H1 (cell line): Measurements from ENCODE around the gene TRPM1. TPM values are rescaled to one million over a fixed set of nuclear protein-coding genes. Genes with fewer than 3 reads are reported as not detected.

Source experiments
- CTCF ChIA-PET: fragments of 300-600 bp; sonication (Branson Sonifier 250); formaldehyde crosslinking; loops from one replicate; lab custom pipeline; 2021; ENCODE audit not compliant: partially characterized antibody; lab: Charles Lee
- POLR2A ChIA-PET: fragments of 300-600 bp; sonication (Branson Sonifier 250); formaldehyde crosslinking; loops from one replicate; lab custom pipeline; 2021; ENCODE audit warnings: inconsistent platforms; ENCODE audit not compliant: partially characterized antibody; lab: Charles Lee
- DNase-seq, 2 experiments: peaks; one replicate each; pipeline versions ENCODE4 v3.0.0 to v3.0.0-alpha.2; 2010 to 2022; ENCODE audit warnings: low spot score in 2 of 2, low read depth in 1 of 2, mixed read lengths in 1 of 2
- FAIRE-seq: peaks from 2 replicates; lab custom pipeline; 2011; peaks lifted over from hg19 to GRCh38; lab: Jason Lieb, UNC
- H2AFZ ChIP-seq: 2 replicates; pipeline ENCODE4 v1.8.1; 2012; ENCODE audit warnings: low read length, inconsistent platforms
- H2AK5ac ChIP-seq: 2 replicates; pipeline ENCODE4 v1.6.1; 2013; ENCODE audit warnings: low read depth, low read length
- H2BK120ac ChIP-seq: replicated peaks from 2 replicates; pipeline ENCODE3; 2013; ENCODE audit warnings: low read depth, low read length, inconsistent platforms
- H2BK12ac ChIP-seq: 2 replicates; pipeline ENCODE4 v1.6.1; 2013; ENCODE audit warnings: low read depth, low read length
- H2BK15ac ChIP-seq: 2 replicates; pipeline ENCODE4 v1.6.1; 2013; ENCODE audit warnings: low read length
- H2BK20ac ChIP-seq: 2 replicates; pipeline ENCODE4 v1.6.1; 2013; ENCODE audit warnings: low read length
- H2BK5ac ChIP-seq: 2 replicates; pipeline ENCODE4 v1.6.1; 2013; ENCODE audit warnings: low read depth, low read length
- H3K14ac ChIP-seq: 2 replicates; pipeline ENCODE4 v1.6.1; 2013; ENCODE audit warnings: inconsistent platforms; ENCODE audit not compliant: insufficient read length
- H3K18ac ChIP-seq: 2 replicates; pipeline ENCODE4 v1.6.1; 2013; ENCODE audit warnings: low read length; ENCODE audit errors: extremely low read depth
- H3K23ac ChIP-seq: 2 replicates; pipeline ENCODE4 v1.6.1; 2013; ENCODE audit warnings: inconsistent platforms; ENCODE audit not compliant: insufficient read length
- H3K23me2 ChIP-seq: 2 replicates; pipeline ENCODE4 v1.6.1; 2013; ENCODE audit warnings: low read depth, low read length
- H3K27ac ChIP-seq: 2 replicates; pipeline ENCODE4 v1.6.1; 2011; ENCODE audit warnings: low read depth, low read length, inconsistent platforms
- H3K27me3 ChIP-seq, 4 experiments: replicated peaks in 1 of 4; 1 replicate in 1 of 4; 2 replicates in 3 of 4; pipeline versions ENCODE4 v1.6.1 to v1.8.1; 2011 to 2013; ENCODE audit warnings: low read length in 3 of 4, mild to moderate bottlenecking in 3 of 4, inconsistent platforms in 2 of 4, mixed read lengths in 2 of 4, moderate library complexity in 1 of 4; ENCODE audit not compliant: control insufficient read depth in 3 of 4, insufficient read depth in 3 of 4; ENCODE audit errors: extremely low read depth in 1 of 4
- H3K36me3 ChIP-seq, 4 experiments: 2 replicates each; pipeline versions ENCODE4 v1.6.1 to v1.8.1; 2011 to 2013; ENCODE audit warnings: mild to moderate bottlenecking in 4 of 4, low read length in 3 of 4, moderate library complexity in 2 of 4, control low read depth in 1 of 4, inconsistent platforms in 1 of 4; ENCODE audit not compliant: insufficient read depth in 4 of 4, control insufficient read depth in 2 of 4
- H3K4ac ChIP-seq: replicated peaks from 2 replicates; pipeline ENCODE3; 2013; ENCODE audit warnings: low read length, low read depth, mixed read lengths, inconsistent platforms; ENCODE audit not compliant: insufficient read length
- H3K4me1 ChIP-seq, 4 experiments: replicated peaks in 1 of 4; 1 replicate in 1 of 4; 2 replicates in 3 of 4; pipeline versions ENCODE4 v1.6.1 to v1.8.1; 2011 to 2013; ENCODE audit warnings: low read length in 3 of 4, inconsistent platforms in 2 of 4, mixed read lengths in 1 of 4; ENCODE audit not compliant: insufficient read depth in 4 of 4, control insufficient read depth in 3 of 4
- H3K4me2 ChIP-seq, 2 experiments: 2 replicates each; pipeline versions ENCODE4 v1.6.1 to v1.8.1; 2011 to 2013; ENCODE audit warnings: low read depth in 2 of 2, low read length in 2 of 2, control low read depth in 1 of 2, inconsistent platforms in 1 of 2, mild to moderate bottlenecking in 1 of 2; ENCODE audit not compliant: insufficient read depth in 1 of 2
- H3K4me3 ChIP-seq, 4 experiments: fragments of 200-600, 300-600 bp in 1 of 4; sonication (generic), shearing (Covaris generic), sonication (Bioruptor Twin) in 1 of 4; 2 replicates each; pipeline versions ENCODE4 v1.5.1 to v1.8.1; 2011 to 2016; ENCODE audit warnings: low read length in 4 of 4, low read depth in 3 of 4, control low read depth in 2 of 4, inconsistent platforms in 2 of 4, mild to moderate bottlenecking in 2 of 4, mixed read lengths in 1 of 4, moderate library complexity in 1 of 4; ENCODE audit not compliant: insufficient read depth in 2 of 4; ENCODE audit errors: extremely low read depth in 1 of 4
- H3K56ac ChIP-seq: replicated peaks from 2 replicates; pipeline ENCODE3; 2013; ENCODE audit warnings: low read depth, mild to moderate bottlenecking, mixed read lengths, low read length, inconsistent platforms; ENCODE audit not compliant: insufficient read length
- H3K79me1 ChIP-seq: 2 replicates; pipeline ENCODE4 v1.6.1; 2013; ENCODE audit warnings: low read depth, low read length, control low read depth
- H3K79me2 ChIP-seq, 2 experiments: 2 replicates each; pipeline versions ENCODE4 v1.6.1 to v1.8.1; 2012 to 2013; ENCODE audit warnings: low read length in 2 of 2, mild to moderate bottlenecking in 2 of 2, inconsistent platforms in 1 of 2; ENCODE audit not compliant: insufficient read depth in 2 of 2, control insufficient read depth in 1 of 2
- H3K9ac ChIP-seq, 4 experiments: replicated peaks in 1 of 4; 1 replicate in 1 of 4; 2 replicates in 3 of 4; pipeline versions ENCODE4 v1.6.1 to v1.8.1; 2011 to 2013; ENCODE audit warnings: low read depth in 3 of 4, low read length in 3 of 4, control low read depth in 2 of 4, mild to moderate bottlenecking in 2 of 4, moderate library complexity in 2 of 4, inconsistent platforms in 1 of 4; ENCODE audit errors: extremely low read depth in 1 of 4
- H3K9me3 ChIP-seq, 2 experiments: 2 replicates each; pipeline versions ENCODE4 v1.6.1 to v1.8.1; 2012 to 2013; ENCODE audit warnings: mild to moderate bottlenecking in 2 of 2, moderate library complexity in 2 of 2, control low read depth in 1 of 2, inconsistent platforms in 1 of 2, low read depth in 1 of 2, low read length in 1 of 2, mixed read lengths in 1 of 2; ENCODE audit not compliant: insufficient read depth in 2 of 2
- H4K20me1 ChIP-seq, 2 experiments: replicated peaks in 1 of 2; 2 replicates each; pipeline versions ENCODE3 to v1.8.1; 2011 to 2013; ENCODE audit warnings: inconsistent platforms in 2 of 2, low read length in 2 of 2, mild to moderate bottlenecking in 1 of 2; ENCODE audit not compliant: insufficient read depth in 2 of 2, control insufficient read depth in 1 of 2
- H4K5ac ChIP-seq: 2 replicates; pipeline ENCODE4 v1.6.1; 2013; ENCODE audit warnings: low read length, low read depth, mixed read lengths, inconsistent platforms; ENCODE audit not compliant: insufficient read length
- H4K8ac ChIP-seq: 2 replicates; pipeline ENCODE4 v1.8.0; 2013; ENCODE audit warnings: mild to moderate bottlenecking, moderate library complexity, low read length, inconsistent platforms; ENCODE audit not compliant: insufficient read depth; ENCODE audit errors: extremely low read depth
- H4K91ac ChIP-seq: replicated peaks from 2 replicates; pipeline ENCODE3; 2013; ENCODE audit warnings: low read length, mixed read lengths, inconsistent platforms; ENCODE audit not compliant: insufficient read length
- KDM4A ChIP-seq: IDR thresholded peaks from one replicate; pipeline ENCODE4 v1.7.1; 2012; ENCODE audit warnings: low read depth, mild to moderate bottlenecking, moderate library complexity, low read length, inconsistent platforms; ENCODE audit not compliant: severe bottlenecking
- PHF8 ChIP-seq: fragments of 200-600 bp; sonication (generic); conservative IDR thresholded peaks from 2 replicates; pipeline ENCODE4 v1.7.1; 2012; ENCODE audit warnings: low read depth, mild to moderate bottlenecking, inconsistent platforms, low read length, moderate library complexity
- WGBS, 2 experiments: shearing (Covaris generic) in 1 of 2; methylation state at CpG; one replicate each; pipeline versions ENCODE4 v1.1.6 to v1.1.7; 2013 to 2015; ENCODE audit warnings: low lambda C conversion rate in 2 of 2, mixed read lengths in 2 of 2, inconsistent platforms in 1 of 2, low coverage in 1 of 2, missing lambda C conversion rate in 1 of 2; ENCODE audit not compliant: insufficient replicate concordance in 2 of 2, insufficient coverage in 1 of 2, insufficient read length in 1 of 2; ENCODE audit errors: extremely low coverage in 1 of 2, missing lambda C conversion rate in 1 of 2; 5-methylcytosine and 5-hydroxymethylcytosine counted together
- polyA plus RNA-seq, 7 experiments: library from polyadenylated mRNA; depleted of rRNA in 3 of 7; stranded (reverse) in 5 of 7; unstranded in 2 of 7; fragments of >200 nt in 5 of 7; fragments of 200-250 nt in 2 of 7; gene quantifications; 1 replicate in 5 of 7; 2 replicates in 1 of 7; 4 replicates in 1 of 7; pipeline versions ENCODE4 v1.2.1 to v1.2.3, GENCODE V29; 2011 to 2013; ENCODE audit warnings: missing spikeins in 2 of 7, mixed read lengths in 2 of 7
- total RNA-seq: library from RNA; stranded (reverse); fragmentation: NEBNext Ultra II Directional; extraction: Animal tissue kit (Norgen Biotek cat#: 25700); gene quantifications from 2 replicates; pipeline ENCODE4 v1.2.1, GENCODE V29; 2021
- TF ChIP-seq, protein P1 (sequence below): IDR thresholded peaks from 2 replicates; pipeline ENCODE4 v1.6.1; 2011; ENCODE audit warnings: low read depth, mild to moderate bottlenecking, low read length; ENCODE audit not compliant: insufficient read depth

Gene TRPM1
- total and polyA plus RNA-seq, 2 of the 8 experiments (the other 6 are each of a cell fraction or from before 2014, with no cell fraction given): 0.05 TPM; not detected in 1

DNA sequence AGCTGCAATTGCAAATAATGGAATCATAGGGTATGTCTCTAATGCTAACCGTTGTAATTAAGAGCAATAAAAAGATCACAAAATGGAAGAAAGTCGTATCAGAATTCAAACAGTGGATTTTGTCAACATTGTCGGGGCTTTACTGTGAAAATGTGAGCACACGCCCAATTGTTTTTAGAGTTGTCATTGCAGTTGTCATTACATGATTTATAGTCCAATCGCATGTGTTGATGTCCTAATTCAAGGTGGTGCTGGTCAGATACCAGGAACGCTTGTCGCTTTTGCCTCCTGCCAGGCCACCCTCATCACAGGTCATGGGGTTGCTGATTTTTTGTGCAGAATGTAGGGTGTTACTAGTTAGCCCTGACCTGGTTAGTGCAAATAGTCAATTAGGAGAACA is 16.2 kb downstream of the TRPM1 start:
- H2AFZ ChIP-seq: no peak overlapping the region
- H3K36me3 ChIP-seq: no peaks in the 10 kb centered on the region
- H3K9ac ChIP-seq: no peak overlapping the region
- H3K27ac ChIP-seq: no peak overlapping the region
- no peak overlapping the region for H2AK5ac ChIP-seq
- no peak overlapping the region for H3K4me2 ChIP-seq
- no peaks in the 10 kb centered on the region for H3K79me1 ChIP-seq
- FAIRE-seq: no peak
- no peak for DNase-seq
- 91% methylated on average over 7 of the region's 7 CpGs; no CpG with 5 or more reads in 1 of the 2 experiments for WGBS, 2 experiments
- no peak overlapping the region for H3K56ac ChIP-seq
- H4K8ac ChIP-seq: no peak overlapping the region
- no peak overlapping the region for H2BK15ac ChIP-seq
- no peak overlapping the region for H3K23ac ChIP-seq
- no peak overlapping the region for H4K5ac ChIP-seq
- POLR2A ChIA-PET: no interaction called here
- H3K4me3 ChIP-seq: no peak overlapping the region
- H3K79me2 ChIP-seq: no peaks in the 10 kb centered on the region
- H2BK20ac ChIP-seq: no peak overlapping the region
- no peaks in the 10 kb centered on the region for H4K20me1 ChIP-seq
- no peak overlapping the region for H2BK120ac ChIP-seq
- peaks cover 0 to 10% (median 4%) of the 10 kb centered on the region in 4 experiments; a peak in 6 of 7 replicates for H3K4me1 ChIP-seq
- H3K18ac ChIP-seq: no peak overlapping the region
- H2BK12ac ChIP-seq: no peak overlapping the region
- no peak overlapping the region for H3K4ac ChIP-seq
- H3K23me2 ChIP-seq: no peaks in the 10 kb centered on the region
- H4K91ac ChIP-seq: no peak overlapping the region
- peaks cover 0 to 2% (median 0%) of the 10 kb centered on the region in 4 experiments; a peak in 1 of 7 replicates for H3K27me3 ChIP-seq
- H3K9me3 ChIP-seq: no peaks in the 10 kb centered on the region
- H2BK5ac ChIP-seq: no peak overlapping the region
- H3K14ac ChIP-seq: no peak overlapping the region
- CTCF ChIA-PET: interaction anchor here (0.6 to 1.1 kb wide), 2 partner anchors 16 to 51 kb away, joined by 3 to 4 read pairs; partner anchors contain the start of gene TRPM1
- TF ChIP-seq, protein P1, sequence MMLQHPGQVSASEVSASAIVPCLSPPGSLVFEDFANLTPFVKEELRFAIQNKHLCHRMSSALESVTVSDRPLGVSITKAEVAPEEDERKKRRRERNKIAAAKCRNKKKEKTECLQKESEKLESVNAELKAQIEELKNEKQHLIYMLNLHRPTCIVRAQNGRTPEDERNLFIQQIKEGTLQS: no peak
- TF ChIP-seq KDM4A: no peak
- TF ChIP-seq PHF8: no peak
